ENCODE measurements around the gene PM20D1. TPM values are rescaled to one million over a fixed set of nuclear protein-coding genes. Genes with fewer than 3 reads are reported as not detected.

PM20D1 gene
- total RNA-seq, 1 donor from 2014 or later = not detected

GRCh38 chr1:205812878-205813754 lies 36.8 kb downstream of the PM20D1 start, which contains the start of gene SLC41A1:
SLC41A1 (minus strand) TSS chr1:205813198; CDS start chr1:205810441, 2,757 bp downstream.
- no peak for TF ChIP-seq CTCF (IDR thresholded peaks at IDR 0.05)
- Mint-ChIP-seq H3K27me3 (ENCODE audit: unreplicated experiment) (no peaks in the 10 kb centered on the region), H3K9me3 (ENCODE audit: unreplicated experiment) (no peaks in the 10 kb centered on the region), H3K4me3 (ENCODE audit: unreplicated experiment) (peak within 1 kb of the TSS; percentile 88), H3K36me3 (ENCODE audit: unreplicated experiment) (peaks cover 17% of the 10 kb centered on the region), H3K27ac (ENCODE audit: unreplicated experiment) (peak within 1 kb of the TSS; percentile 88), H3K4me1 (ENCODE audit: unreplicated experiment) (peaks cover 46% of the 10 kb centered on the region)
- DNase-seq (ENCODE audit: extremely low spot score, unreplicated experiment) = peak; percentile 96

DNA sequence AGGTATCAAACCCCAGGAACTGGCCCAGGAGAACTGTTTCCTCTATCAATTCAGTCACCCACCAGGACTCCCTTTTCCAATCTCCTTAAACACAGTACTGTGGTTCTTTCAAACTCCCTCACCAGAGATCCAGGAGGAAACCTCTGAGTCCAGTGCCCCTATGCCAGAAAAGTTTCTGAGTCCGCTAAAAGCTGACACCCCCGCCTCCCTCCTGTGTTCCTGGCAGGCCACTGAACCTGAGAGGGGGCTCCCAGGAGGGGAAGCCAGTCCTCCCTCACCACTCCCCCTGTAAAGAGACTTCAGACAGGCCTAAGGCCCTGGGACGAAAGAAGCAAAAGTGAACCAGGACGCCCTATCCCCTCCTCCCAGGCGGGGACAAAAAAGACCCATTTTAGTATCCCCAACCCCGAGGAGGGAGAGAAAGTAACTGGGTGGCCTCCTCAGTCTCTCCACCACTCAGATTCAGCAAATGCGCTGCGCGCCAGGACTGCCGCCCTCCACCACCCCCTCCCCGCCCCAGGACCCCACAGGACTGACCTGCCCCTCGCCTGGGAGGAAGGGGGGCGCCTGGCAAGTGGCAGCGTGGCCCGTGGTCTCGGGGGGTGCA lies 37.6 kb downstream of the PM20D1 start:
- Mint-ChIP-seq H3K36me3 (ENCODE audit: unreplicated experiment) (peaks cover 18% of the 10 kb centered on the region), H3K4me3 (ENCODE audit: unreplicated experiment) (peak overlapping the region; percentile 88), H3K27ac (ENCODE audit: unreplicated experiment) (peak overlapping the region; percentile 88), H3K27me3 (ENCODE audit: unreplicated experiment) (no peaks in the 10 kb centered on the region), H3K4me1 (ENCODE audit: unreplicated experiment) (peaks cover 46% of the 10 kb centered on the region), H3K9me3 (ENCODE audit: unreplicated experiment) (no peaks in the 10 kb centered on the region)
- no peak for DNase-seq (ENCODE audit: extremely low spot score, unreplicated experiment)
- TF ChIP-seq CTCF (IDR thresholded peaks at IDR 0.05) = no peak

GRCh38 chr1:205811660-205812059 lies 38.3 kb downstream of the PM20D1 start:
- Mint-ChIP-seq H3K27ac (ENCODE audit: unreplicated experiment) (peak overlapping the region; percentile 88), H3K4me1 (ENCODE audit: unreplicated experiment) (peaks cover 46% of the 10 kb centered on the region), H3K9me3 (ENCODE audit: unreplicated experiment) (no peaks in the 10 kb centered on the region), H3K27me3 (ENCODE audit: unreplicated experiment) (no peaks in the 10 kb centered on the region), H3K36me3 (ENCODE audit: unreplicated experiment) (peaks cover 18% of the 10 kb centered on the region), H3K4me3 (ENCODE audit: unreplicated experiment) (peak overlapping the region; percentile 88)
- no peak for TF ChIP-seq CTCF (IDR thresholded peaks at IDR 0.05)
- no peak for DNase-seq (ENCODE audit: extremely low spot score, unreplicated experiment)

DNA sequence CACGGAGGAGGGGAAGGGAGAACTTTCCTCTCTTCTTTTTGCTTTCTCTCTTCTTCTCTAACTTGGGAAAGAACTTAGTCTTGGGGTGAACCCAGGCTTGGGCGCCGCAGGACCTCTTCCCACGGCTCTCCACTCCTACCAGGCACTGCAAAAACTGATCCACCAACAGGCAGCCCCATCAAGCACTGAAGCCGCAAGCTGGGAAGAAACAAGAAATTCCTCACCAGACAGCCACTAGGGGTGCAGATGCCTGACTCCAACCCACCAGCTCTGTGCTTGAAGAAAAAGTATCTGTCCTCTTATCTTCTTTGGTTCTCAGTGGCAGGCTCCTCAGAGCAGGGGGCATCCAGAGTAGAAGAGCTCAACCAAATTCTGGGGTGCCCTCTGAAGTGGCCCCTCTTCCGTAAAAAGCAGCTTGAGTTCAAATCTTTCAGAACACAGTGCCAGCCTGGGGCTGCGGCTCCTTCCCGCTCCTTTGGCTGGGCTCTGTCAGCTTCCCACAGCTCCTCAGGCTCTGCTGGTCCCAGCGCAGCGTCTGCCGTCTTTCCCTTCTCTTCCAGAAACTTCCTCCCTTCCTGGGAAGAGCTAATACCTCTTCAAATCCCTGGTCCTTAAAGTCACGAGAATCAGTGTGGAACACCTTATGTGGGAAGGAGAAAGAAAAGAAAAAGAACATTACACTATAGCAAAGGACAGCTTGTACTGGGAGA lies 39.3 kb downstream of the PM20D1 start:
- Mint-ChIP-seq H3K4me1 (ENCODE audit: unreplicated experiment) (peaks cover 47% of the 10 kb centered on the region), H3K27ac (ENCODE audit: unreplicated experiment) (no peak overlapping the region), H3K4me3 (ENCODE audit: unreplicated experiment) (no peak overlapping the region), H3K27me3 (ENCODE audit: unreplicated experiment) (no peaks in the 10 kb centered on the region), H3K36me3 (ENCODE audit: unreplicated experiment) (peaks cover 18% of the 10 kb centered on the region), H3K9me3 (ENCODE audit: unreplicated experiment) (no peaks in the 10 kb centered on the region)
- TF ChIP-seq CTCF (IDR thresholded peaks at IDR 0.05) = peak; percentile 24
- DNase-seq (ENCODE audit: extremely low spot score, unreplicated experiment) = no peak

Measured in osteocyte (in vitro differentiated cells).